Kidney epithelial cell (primary cell): ENCODE data around the gene COL18A1. TPM values are rescaled to one million over a fixed set of nuclear protein-coding genes. Genes with fewer than 3 reads are reported as not detected.

Source experiments
- DNase-seq: peaks from one replicate; pipeline ENCODE4 v3.0.0-alpha.2; 2010; ENCODE audit warnings: low read depth
- H3K27me3 ChIP-seq: 2 replicates; pipeline ENCODE4 v1.6.0; 2011; ENCODE audit warnings: low read length; ENCODE audit not compliant: control insufficient read depth, insufficient read depth
- H3K36me3 ChIP-seq: 2 replicates; pipeline ENCODE4 v1.5.1; 2011; ENCODE audit warnings: low read length; ENCODE audit not compliant: control insufficient read depth, insufficient read depth
- H3K4me3 ChIP-seq: 2 replicates; pipeline ENCODE4 v1.5.1; 2011; ENCODE audit warnings: low read depth, mild to moderate bottlenecking, control low read depth, low read length
- CTCF ChIP-seq: IDR thresholded peaks from 2 replicates; pipeline ENCODE4 v1.5.1; 2011; ENCODE audit warnings: mild to moderate bottlenecking, moderate library complexity, low read length, control low read depth, inconsistent platforms; ENCODE audit not compliant: insufficient read depth, poor library complexity, severe bottlenecking
- total RNA-seq: library from RNA; depleted of rRNA; stranded (reverse); fragments of >200 nt; gene quantifications from 2 replicates; pipeline ENCODE4 v1.2.3, GENCODE V29; 2015

Gene COL18A1
- total RNA-seq, 1 donor from 2014 or later: 808 TPM

DNA sequence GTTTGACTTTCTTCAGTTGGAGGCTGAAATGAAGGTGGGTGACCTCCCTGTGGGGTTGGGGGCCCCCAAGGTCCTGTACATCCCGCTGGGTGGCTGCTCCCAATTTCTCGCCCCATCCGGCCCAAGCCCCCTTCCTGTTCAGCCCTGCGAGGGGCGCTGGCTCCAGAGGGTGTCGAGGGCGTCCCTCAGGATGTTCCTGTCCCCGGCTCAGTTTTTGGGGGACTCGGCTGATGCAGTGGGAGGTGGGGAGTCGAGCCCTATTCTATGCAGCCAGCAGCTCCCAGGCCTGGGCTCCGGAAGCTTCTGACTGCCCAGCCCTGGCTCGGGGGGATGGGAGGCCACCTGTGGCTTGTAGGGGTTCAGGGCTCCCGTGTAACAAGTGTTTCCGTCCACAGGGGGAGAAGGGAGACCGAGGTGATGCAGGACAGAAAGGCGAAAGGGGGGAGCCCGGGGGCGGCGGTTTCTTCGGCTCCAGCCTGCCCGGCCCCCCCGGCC lies 99.1 kb downstream of the COL18A1 start:
- H3K36me3 ChIP-seq: peaks cover 4% of the 10 kb centered on the region
- H3K4me3 ChIP-seq: no peak overlapping the region
- H3K27me3 ChIP-seq: no peaks in the 10 kb centered on the region
- DNase-seq: no peak
- TF ChIP-seq CTCF: no peak

- no peak for DNase-seq
- Histone ChIP-seq H3K27me3 (no peaks in the 10 kb centered on the region), H3K4me3 (no peak overlapping the region), H3K36me3 (peaks cover 4% of the 10 kb centered on the region)
- no peak for TF ChIP-seq CTCF
Observed at GRCh38 chr21:45504516-45505415, 99.8 kb downstream of the COL18A1 start.

DNA sequence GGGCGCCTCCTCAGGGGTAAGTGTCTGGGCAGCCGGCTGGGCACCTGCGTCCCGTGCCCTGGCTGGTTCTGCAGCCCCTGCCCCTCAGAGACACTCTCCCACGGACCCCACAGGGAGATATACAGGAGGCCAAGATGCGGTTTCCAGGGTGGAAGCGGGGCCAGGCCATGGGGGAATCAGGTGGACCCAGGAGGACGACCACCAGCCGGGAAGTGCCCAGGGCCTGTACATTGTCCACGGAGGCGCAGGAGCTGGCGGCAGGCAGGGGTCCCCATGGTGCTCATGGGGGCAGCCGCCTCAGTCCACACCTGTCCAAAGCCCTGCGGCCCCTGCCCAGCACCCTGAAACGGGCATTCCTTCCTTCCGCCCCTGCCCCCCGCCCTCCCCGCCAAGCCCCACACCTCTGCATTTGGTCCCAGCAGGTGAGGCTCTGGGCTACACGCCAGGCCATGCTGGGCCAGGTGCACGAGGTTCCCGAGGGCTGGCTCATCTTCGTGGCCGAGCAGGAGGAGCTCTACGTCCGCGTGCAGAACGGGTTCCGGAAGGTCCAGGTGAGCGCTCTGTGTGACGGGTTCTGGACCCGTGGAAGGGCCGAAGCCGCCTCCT lies 100.6 kb downstream of the COL18A1 start:
- H3K36me3 ChIP-seq: peaks cover 4% of the 10 kb centered on the region
- H3K4me3 ChIP-seq: no peak overlapping the region
- no peak for TF ChIP-seq CTCF
- no peaks in the 10 kb centered on the region for H3K27me3 ChIP-seq
- no peak for DNase-seq

DNA sequence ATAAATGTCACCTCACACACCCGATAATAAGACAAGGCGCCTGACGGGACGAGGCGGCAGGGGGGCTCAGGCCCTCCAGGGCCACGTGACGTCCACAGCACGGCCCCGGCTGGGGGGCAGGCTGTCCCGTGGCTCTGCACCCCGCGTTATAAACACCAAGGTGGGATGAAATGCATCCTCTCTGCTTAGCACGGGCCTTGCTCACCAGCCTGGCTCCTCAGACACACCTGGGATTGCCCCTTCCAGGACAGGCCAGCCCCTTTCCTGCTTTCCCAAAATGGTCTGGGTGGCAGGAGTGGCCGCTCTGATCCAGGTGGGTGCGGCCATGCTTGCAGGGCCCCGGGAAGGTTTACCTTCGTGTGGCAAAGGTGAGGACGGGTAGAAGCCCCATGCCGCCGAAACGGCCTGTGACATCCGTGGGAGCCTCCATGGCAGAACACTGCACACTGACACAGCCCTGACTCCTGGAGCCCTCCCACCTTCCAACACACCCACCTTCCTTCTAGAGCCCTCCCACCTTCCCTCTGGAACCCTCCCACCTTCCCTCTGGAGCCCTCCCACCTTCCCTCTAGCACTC lies 101.4 kb downstream of the COL18A1 start:
- no peaks in the 10 kb centered on the region for H3K27me3 ChIP-seq
- TF ChIP-seq CTCF: no peak

DNA sequence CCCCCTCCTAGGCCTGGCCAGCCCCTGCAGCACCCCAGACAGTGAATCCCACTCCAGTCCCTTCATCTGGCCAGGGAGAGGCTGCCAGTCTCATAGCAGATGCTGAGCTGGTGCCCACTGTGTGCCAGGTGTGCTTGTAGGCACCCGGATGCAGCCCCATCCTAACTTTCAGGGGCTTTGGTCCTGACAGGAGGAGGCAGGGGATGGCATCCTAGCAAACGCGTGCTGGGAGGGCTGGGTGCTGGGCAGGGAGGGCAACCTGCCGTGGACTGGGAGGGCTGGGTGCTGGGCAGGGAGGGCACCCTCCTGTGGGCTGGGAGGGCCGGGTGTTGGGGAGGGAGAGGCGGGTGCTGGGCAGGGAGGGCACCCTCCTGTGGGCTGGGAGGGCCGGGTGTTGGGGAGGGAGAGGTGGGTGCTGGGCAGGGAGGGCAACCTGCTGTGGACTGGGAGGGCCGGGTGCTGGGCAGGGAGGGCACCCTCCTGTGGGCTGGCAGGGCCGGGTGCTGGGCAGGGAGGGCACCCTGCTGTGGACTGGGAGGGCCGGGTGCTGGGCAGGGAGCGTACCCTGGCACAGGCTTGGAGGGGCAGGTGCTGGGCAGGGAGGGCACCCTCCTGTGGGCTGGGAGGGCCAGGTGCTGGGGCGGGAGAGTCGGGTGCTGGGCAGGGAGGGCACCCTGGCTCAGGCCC lies 102.0 kb downstream of the COL18A1 start:
- H3K4me3 ChIP-seq: no peak overlapping the region
- no peak for TF ChIP-seq CTCF
- H3K36me3 ChIP-seq: peaks cover 5% of the 10 kb centered on the region
- no peak for DNase-seq
- no peaks in the 10 kb centered on the region for H3K27me3 ChIP-seq

More for the DNA sequence above, 101.4 kb downstream of the COL18A1 start:
- no peak for DNase-seq
- Histone ChIP-seq H3K4me3 (no peak overlapping the region), H3K36me3 (peaks cover 4% of the 10 kb centered on the region)
